ENCODE measurements around the gene BRD3.

The BRD3 gene

GRCh38 chr9:134010310-134011173 is 57.3 kb downstream of the BRD3 start:
- no peak for DNase-seq

GRCh38 chr9:134007571-134007970 is 60.3 kb downstream of the BRD3 start:
- DNase-seq: no peak

- DNase-seq: no peak
These were observed 60.7 kb downstream of the BRD3 start for GRCh38 chr9:134007150-134007549.

- DNase-seq: no peak
These were observed 62.4 kb downstream of the BRD3 start for GRCh38 chr9:134005381-134005780.

GRCh38 chr9:134004881-134005280 is 62.9 kb downstream of the BRD3 start:
- DNase-seq: no peak

GRCh38 chr9:134004131-134004873 is 63.5 kb downstream of the BRD3 start:
- no peak for DNase-seq

- no peak for DNase-seq
These were observed 64.6 kb downstream of the BRD3 start for GRCh38 chr9:134003237-134003636.

GRCh38 chr9:134002796-134003195 is 65.0 kb downstream of the BRD3 start:
- DNase-seq: no peak

GRCh38 chr9:133999851-134000265 is 68.0 kb downstream of the BRD3 start:
- no peak for DNase-seq

- DNase-seq: no peak
These were observed 68.8 kb downstream of the BRD3 start for GRCh38 chr9:133998915-133999595.

- DNase-seq: no peak
These were observed 70.2 kb downstream of the BRD3 start for GRCh38 chr9:133997584-133997983.

GRCh38 chr9:133996531-133997520 is 71.0 kb downstream of the BRD3 start:
- no peak for DNase-seq

- DNase-seq: no peak
These were observed 72.6 kb downstream of the BRD3 start for GRCh38 chr9:133995012-133995896.

GRCh38 chr9:133994353-133995011 is 73.3 kb downstream of the BRD3 start:
- DNase-seq: peak; percentile 73

GRCh38 chr9:133993635-133994253 is 74.1 kb downstream of the BRD3 start:
- no peak for DNase-seq

- DNase-seq: peak; percentile 72
These were observed 74.8 kb downstream of the BRD3 start for GRCh38 chr9:133992780-133993634.

GRCh38 chr9:133991964-133992779 is 75.7 kb downstream of the BRD3 start, which contains the start of gene VAV2:
VAV2 (minus strand) TSS chr9:133992324; CDS start chr9:133992278, 46 bp downstream.
- peak; percentile 50 for DNase-seq

All from CD4-positive, alpha-beta T cell treated with Interleukin-15 for 1 hour (primary cell).